MM.1S (cell line): Measurements from ENCODE around the gene CLN5.
A peak's percentile ranks its signal among the peaks of the same experiment; 100 is the strongest.

Source experiments
- DNase-seq: peaks from one replicate; pipeline ENCODE4 v3.0.0-alpha.2; 2015
- H2AFZ ChIP-seq: fragments of 300-600 bp; sonication (generic); 2 replicates; pipeline ENCODE4 v1.6.0; 2016; ENCODE audit warnings: antibody characterized with exemption, low read length
- H3F3A ChIP-seq: fragments of 300-600 bp; sonication (generic); 2 replicates; pipeline ENCODE4 v1.6.1; 2016; ENCODE audit warnings: mild to moderate bottlenecking, antibody characterized with exemption, low read length, moderate library complexity, mixed read lengths; ENCODE audit not compliant: insufficient read depth
- H3K27ac ChIP-seq: fragments of 300-600 bp; sonication (generic); 2 replicates; pipeline ENCODE4 v1.5.1; 2016; ENCODE audit warnings: mild to moderate bottlenecking, low read length
- H3K27me3 ChIP-seq: fragments of 300-600 bp; sonication (generic); replicated peaks from 2 replicates; pipeline ENCODE4 v1.6.0; 2016; ENCODE audit warnings: low read length; ENCODE audit not compliant: insufficient read depth
- H3K36me3 ChIP-seq: fragments of 300-600 bp; sonication (generic); replicated peaks from 2 replicates; pipeline ENCODE4 v1.6.1; 2016; ENCODE audit warnings: mild to moderate bottlenecking, low read length, mixed read lengths; ENCODE audit not compliant: insufficient read depth
- H3K4me1 ChIP-seq: fragments of 300-600 bp; sonication (generic); 2 replicates; pipeline ENCODE4 v1.6.1; 2016; ENCODE audit warnings: low read length, mixed read lengths
- H3K4me2 ChIP-seq: fragments of 300-600 bp; sonication (generic); 2 replicates; pipeline ENCODE4 v1.6.0; 2016; ENCODE audit warnings: low read depth, low read length
- H3K4me3 ChIP-seq: fragments of 300-600 bp; sonication (generic); 2 replicates; pipeline ENCODE4 v1.5.1; 2016; ENCODE audit warnings: low read length, mixed read lengths
- H3K79me2 ChIP-seq: fragments of 300-600 bp; sonication (generic); 2 replicates; pipeline ENCODE4 v1.6.1; 2016; ENCODE audit warnings: mixed run types, low read length, mixed read lengths
- H3K9ac ChIP-seq: fragments of 300-600 bp; sonication (generic); 2 replicates; pipeline ENCODE4 v1.6.1; 2016; ENCODE audit warnings: low read length, mixed read lengths
- H3K9me2 ChIP-seq: fragments of 300-600 bp; sonication (generic); replicated peaks from 2 replicates; pipeline ENCODE4 v1.6.1; 2016; ENCODE audit warnings: mild to moderate bottlenecking, low read length, mixed read lengths; ENCODE audit not compliant: insufficient read depth
- H3K9me3 ChIP-seq: fragments of 300-600 bp; sonication (generic); replicated peaks from 2 replicates; pipeline ENCODE4 v1.6.1; 2016; ENCODE audit warnings: mild to moderate bottlenecking, low read length, mixed read lengths; ENCODE audit not compliant: insufficient read depth
- H4K20me1 ChIP-seq: fragments of 300-600 bp; sonication (generic); 2 replicates; pipeline ENCODE4 v1.6.1; 2016; ENCODE audit warnings: mild to moderate bottlenecking, low read length, moderate library complexity, mixed read lengths; ENCODE audit not compliant: insufficient read depth
- EZH2 ChIP-seq: fragments of 300-600 bp; sonication (generic); optimal IDR thresholded peaks from 2 replicates; pipeline ENCODE3; 2017; ENCODE audit warnings: low read depth, mild to moderate bottlenecking, antibody characterized with exemption, low read length, mixed read lengths
- EZH2phosphoT487 ChIP-seq: fragments of 300-600 bp; sonication (generic); IDR thresholded peaks from 2 replicates; pipeline ENCODE4 v1.6.1; 2018; ENCODE audit warnings: antibody characterized with exemption, low read length
- TF ChIP-seq, protein P1 (sequence below): fragments of 300-600 bp; sonication (generic); IDR thresholded peaks from 2 replicates; pipeline ENCODE4 v1.5.1; 2016; ENCODE audit warnings: antibody characterized with exemption, low read length, mixed read lengths

CLN5 gene

DNA sequence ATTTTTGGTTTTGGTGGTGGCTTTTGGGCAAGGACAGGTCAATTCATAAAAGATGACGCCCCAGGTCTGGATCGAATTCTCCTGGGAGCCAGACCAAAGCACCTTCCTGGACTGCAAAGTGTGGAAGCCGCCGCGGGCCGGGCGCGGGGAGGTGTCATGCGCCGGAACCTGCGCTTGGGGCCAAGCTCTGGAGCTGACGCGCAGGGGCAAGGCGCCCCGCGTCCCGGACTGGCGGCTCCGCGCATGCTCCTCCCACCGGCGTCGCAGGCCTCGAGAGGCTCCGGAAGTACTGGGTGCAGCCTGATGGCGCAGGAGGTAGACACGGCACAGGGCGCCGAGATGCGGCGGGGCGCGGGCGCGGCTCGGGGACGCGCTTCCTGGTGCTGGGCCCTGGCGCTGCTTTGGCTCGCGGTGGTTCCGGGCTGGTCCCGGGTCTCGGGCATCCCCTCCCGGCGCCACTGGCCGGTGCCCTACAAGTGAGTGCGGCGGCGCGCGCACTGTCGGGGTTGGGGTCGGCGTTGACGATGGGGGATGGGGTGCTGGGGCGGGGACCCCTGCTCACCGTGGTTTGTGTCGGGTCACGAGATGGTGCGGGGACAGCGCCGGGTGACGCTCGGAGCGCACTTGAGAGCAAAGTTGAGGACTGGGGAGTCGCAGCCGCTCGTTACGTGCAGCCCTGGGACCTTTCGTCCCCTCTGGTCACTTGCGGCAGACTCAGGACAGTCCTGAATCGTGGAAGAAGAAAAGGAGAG is at the start of gene CLN5:
Gene CLN5, plus strand, starts transcription at position 286 of the 752 bp plus-strand sequence. Its CDS starts 18 bp downstream, at position 304.
- H3K9me2 ChIP-seq, result no peaks in the 10 kb centered on the region
- H3K4me3 ChIP-seq, result peak within 1 kb of the TSS; percentile 87
- no peak for TF ChIP-seq EZH2phosphoT487
- TF ChIP-seq, protein P1, sequence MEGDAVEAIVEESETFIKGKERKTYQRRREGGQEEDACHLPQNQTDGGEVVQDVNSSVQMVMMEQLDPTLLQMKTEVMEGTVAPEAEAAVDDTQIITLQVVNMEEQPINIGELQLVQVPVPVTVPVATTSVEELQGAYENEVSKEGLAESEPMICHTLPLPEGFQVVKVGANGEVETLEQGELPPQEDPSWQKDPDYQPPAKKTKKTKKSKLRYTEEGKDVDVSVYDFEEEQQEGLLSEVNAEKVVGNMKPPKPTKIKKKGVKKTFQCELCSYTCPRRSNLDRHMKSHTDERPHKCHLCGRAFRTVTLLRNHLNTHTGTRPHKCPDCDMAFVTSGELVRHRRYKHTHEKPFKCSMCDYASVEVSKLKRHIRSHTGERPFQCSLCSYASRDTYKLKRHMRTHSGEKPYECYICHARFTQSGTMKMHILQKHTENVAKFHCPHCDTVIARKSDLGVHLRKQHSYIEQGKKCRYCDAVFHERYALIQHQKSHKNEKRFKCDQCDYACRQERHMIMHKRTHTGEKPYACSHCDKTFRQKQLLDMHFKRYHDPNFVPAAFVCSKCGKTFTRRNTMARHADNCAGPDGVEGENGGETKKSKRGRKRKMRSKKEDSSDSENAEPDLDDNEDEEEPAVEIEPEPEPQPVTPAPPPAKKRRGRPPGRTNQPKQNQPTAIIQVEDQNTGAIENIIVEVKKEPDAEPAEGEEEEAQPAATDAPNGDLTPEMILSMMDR, result no peak
- TF ChIP-seq EZH2, result no peak
- H3K9me3 ChIP-seq, result no peaks in the 10 kb centered on the region
- peak within 1 kb of the TSS; percentile 94 for H2AFZ ChIP-seq
- no peaks in the 10 kb centered on the region for H4K20me1 ChIP-seq
- H3K27me3 ChIP-seq, result no peaks in the 10 kb centered on the region
- 0 out of 2 replicates have a peak, but pooled peaks cover 4% of the 10 kb centered on the region for H3K4me1 ChIP-seq
- peak within 1 kb of the TSS; percentile 82 for H3K9ac ChIP-seq
- H3K4me2 ChIP-seq, result peak within 1 kb of the TSS; percentile 82
- peaks cover 8% of the 10 kb centered on the region; the same call in 1 of the 2 replicates for H3F3A ChIP-seq
- H3K27ac ChIP-seq, result peak within 1 kb of the TSS; percentile 79
- peak; percentile 98 for DNase-seq
- peaks cover 16% of the 10 kb centered on the region; the same call in 1 of the 2 replicates for H3K79me2 ChIP-seq
- H3K36me3 ChIP-seq, result no peaks in the 10 kb centered on the region

DNA sequence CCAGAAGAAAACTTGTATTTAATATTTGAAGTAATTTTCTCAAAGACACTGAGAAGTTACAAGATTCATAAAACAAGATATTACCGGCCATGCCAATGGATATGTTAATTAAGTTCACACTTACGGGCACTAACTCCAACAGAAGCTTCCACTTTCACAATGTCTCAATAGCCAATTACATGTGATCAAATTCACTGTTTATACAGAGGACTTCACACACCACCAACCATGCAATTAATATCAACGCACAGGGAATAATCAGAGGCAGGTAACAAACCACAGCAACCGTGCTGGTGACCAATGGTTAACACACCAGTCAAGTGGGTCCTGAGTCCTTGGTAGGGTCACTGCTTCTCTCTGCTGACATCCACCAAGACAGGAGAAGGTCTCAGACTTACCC is 49.5 kb upstream of the CLN5 start:
- H2AFZ ChIP-seq, result no peak overlapping the region

DNA sequence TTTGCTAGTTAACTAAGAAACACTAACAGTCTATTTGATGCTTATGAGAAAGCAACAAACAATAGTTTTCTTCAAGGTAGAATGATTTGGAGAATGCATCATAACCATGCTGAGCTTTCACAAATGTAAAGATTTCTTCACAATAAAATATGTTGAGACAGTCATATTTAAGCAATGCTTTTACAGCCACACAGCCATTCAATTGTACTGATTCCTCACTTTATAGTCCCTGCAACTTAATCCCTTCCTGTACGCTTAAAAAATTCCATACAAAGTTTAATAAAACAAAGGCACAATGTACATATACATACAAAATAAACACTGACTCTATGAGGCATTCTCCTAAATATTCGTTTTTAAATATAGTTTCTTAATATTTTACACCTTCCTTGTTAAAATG is 48.2 kb upstream of the CLN5 start:
- H3K9ac ChIP-seq, result no peak overlapping the region
- no peaks in the 10 kb centered on the region for H3K9me2 ChIP-seq
- no peaks in the 10 kb centered on the region for H3F3A ChIP-seq
- no peaks in the 10 kb centered on the region for H3K4me1 ChIP-seq
- no peaks in the 10 kb centered on the region for H4K20me1 ChIP-seq
- no peaks in the 10 kb centered on the region for H3K36me3 ChIP-seq
- H3K4me3 ChIP-seq, result no peak overlapping the region
- H3K9me3 ChIP-seq, result no peaks in the 10 kb centered on the region
- H3K27ac ChIP-seq, result no peak overlapping the region
- no peak for DNase-seq
- no peak overlapping the region for H3K4me2 ChIP-seq
- TF ChIP-seq, protein P1, result no peak
- TF ChIP-seq EZH2phosphoT487 (no peak), EZH2 (no peak)
- no peaks in the 10 kb centered on the region for H3K79me2 ChIP-seq
- H2AFZ ChIP-seq, result no peak overlapping the region
- H3K27me3 ChIP-seq, result no peaks in the 10 kb centered on the region

More for the DNA sequence above, 49.5 kb upstream of the CLN5 start:
- Histone ChIP-seq H3K79me2 (no peaks in the 10 kb centered on the region), H3K36me3 (no peaks in the 10 kb centered on the region), H4K20me1 (no peaks in the 10 kb centered on the region), H3K4me2 (no peak overlapping the region), H3K9me3 (no peaks in the 10 kb centered on the region), H3K9me2 (no peaks in the 10 kb centered on the region), H3K27me3 (no peaks in the 10 kb centered on the region), H3K4me1 (no peaks in the 10 kb centered on the region), H3K4me3 (no peak overlapping the region), H3K27ac (no peak overlapping the region), H3K9ac (no peak overlapping the region), H3F3A (no peaks in the 10 kb centered on the region)
- DNase-seq, result no peak
- no peak for TF ChIP-seq EZH2phosphoT487
- TF ChIP-seq EZH2, result no peak
- TF ChIP-seq, protein P1, result no peak
